Stomach (tissue), 19 donors: ENCODE results near the gene PRR11. TPM values are rescaled to one million over a fixed set of nuclear protein-coding genes. Genes with fewer than 3 reads are reported as not detected.

Experiments
- DNase-seq, 2 donors: peaks; one replicate each; pipeline versions ENCODE4 v3.0.0 to v3.0.0-alpha.2; 2013 to 2019
- H3K27ac ChIP-seq, 5 donors: fragments of 200-600 bp in 4 of 5; sonication (generic) in 4 of 5; one replicate each; pipeline ENCODE4 v1.5.1; 2013 to 2019; ENCODE audit warnings: mild to moderate bottlenecking in 1 of 5, moderate library complexity in 1 of 5
- H3K27me3 ChIP-seq, 3 donors: fragments of 200-600 bp; sonication (generic); one replicate each; pipeline ENCODE4 v1.5.1; 2017 to 2019; ENCODE audit warnings: mixed run types in 1 of 3
- H3K36me3 ChIP-seq, 4 donors: fragments of 200-600 bp; sonication (generic); 1 replicate in 3 of 4; 2 replicates in 1 of 4; pipeline ENCODE4 v1.5.1; 2016 to 2019
- H3K4me1 ChIP-seq, 4 donors: fragments of 200-600 bp; sonication (generic); one replicate each; pipeline ENCODE4 v1.5.1; 2016 to 2019
- H3K4me3 ChIP-seq, 4 donors: fragments of 200-600 bp; sonication (generic) in 3 of 4; one replicate each; pipeline ENCODE4 v1.5.1; 2016 to 2019; ENCODE audit warnings: mild to moderate bottlenecking in 1 of 4
- H3K9me3 ChIP-seq, 4 donors: fragments of 200-600 bp; sonication (generic); one replicate each; pipeline ENCODE4 v1.5.1; 2016 to 2019
- CTCF ChIP-seq, 7 experiments: fragments of 450-650 bp in 4 of 7; fragments of 200-600 bp in 3 of 7; sonication (generic) in 3 of 7; IDR thresholded peaks; one replicate each; pipeline ENCODE4 v1.5.1; 2016 to 2019; ENCODE audit warnings: antibody characterized with exemption in 7 of 7, control low read depth in 2 of 7, mild to moderate bottlenecking in 1 of 7
- EP300 ChIP-seq: sonication (generic); formaldehyde crosslinking; IDR thresholded peaks from one replicate; pipeline ENCODE4 v1.6.1; 2017; ENCODE audit warnings: antibody characterized with exemption
- POLR2A ChIP-seq, 4 donors: fragments of 450-650 bp; IDR thresholded peaks; one replicate each; pipeline ENCODE4 v1.6.1; 2016; ENCODE audit warnings: antibody characterized with exemption in 4 of 4, control low read depth in 2 of 4, mild to moderate bottlenecking in 1 of 4, moderate library complexity in 1 of 4
- POLR2AphosphoS5 ChIP-seq, 3 donors: sonication (generic); formaldehyde crosslinking; IDR thresholded peaks; one replicate each; pipeline ENCODE4 v1.6.1; 2016; ENCODE audit warnings: antibody characterized with exemption in 3 of 3
- WGBS, 5 donors: extraction: QIAGEN DNeasy Blood & Tissue Kit in 3 of 5; methylation state at CpG; one replicate each; pipeline versions ENCODE4 v1.1.5 to v1.1.7; 2013 to 2018; 5-methylcytosine and 5-hydroxymethylcytosine counted together
- intact Hi-C: fragments of 100-400 bp; cut with DNase I; formaldehyde crosslinking; loops from one replicate; pipeline ENCODE4 v1.15.1; 2023; ENCODE audit warnings: low total_unique reads
- long read RNA-seq, 10 donors: transcript quantifications; one replicate each; lab custom pipeline, GENCODE V29; 2026
- polyA plus RNA-seq, 3 donors: library from polyadenylated mRNA; stranded (reverse); fragments of 200-250 nt; gene quantifications; one replicate each; pipeline ENCODE4 v1.2.3, GENCODE V29; 2013
- total RNA-seq, 5 donors: library from RNA; depleted of rRNA; stranded (reverse); fragments of >200 nt; gene quantifications; one replicate each; pipeline versions ENCODE4 v1.1.0 to v1.2.3, GENCODE V29; 2014 to 2016
- donor health status: healthy with polysubstance abuse.
- donor health status: Bipolar disorder and iron deficiency.
- donor health status: healthy.

PRR11 gene
- total RNA-seq (1 to 10 TPM in 3 of 5 donors, under 1 TPM in 1, not detected in 1; 0.45 to 6.4 (median 2.7) TPM), polyA plus RNA-seq (1 to 10 TPM; 1.5 to 1.9 (median 1.6) TPM)
- long read RNA-seq, donor 1, result 0 reads
- long read RNA-seq, donor 2, result 0 reads
- long read RNA-seq, donor 3, result 0 reads
- long read RNA-seq, donor 4, result 0 reads
- long read RNA-seq, donor 5, partial matches to known transcripts, result 0 of 3 reads
- long read RNA-seq, donor 5, other reads (novel, unspliced or antisense), result 0 of 3 reads
- long read RNA-seq, donor 6, result 0 reads
- long read RNA-seq, donor 7, partial matches to known transcripts, result 0 of 2 reads
- long read RNA-seq, donor 7, other reads (novel, unspliced or antisense), result 0 of 2 reads
- long read RNA-seq, donor 8, result 0 reads
- long read RNA-seq, donor 9, partial matches to known transcripts, result 0 of 1 reads
- long read RNA-seq, donor 9, other reads (novel, unspliced or antisense), result 0 of 1 reads
- long read RNA-seq, donor 10, result 0 reads

GRCh38 chr17:59155439-59156177 lies at the start of gene PRR11:
Gene PRR11 (plus strand): TSS chr17:59155746. CDS start chr17:59169753, 14,007 bp downstream.
- intact Hi-C loops, result no loop called here
- TF ChIP-seq POLR2AphosphoS5 (IDR thresholded peaks at IDR 0.05), result peak in 2 of 3 donors; percentile 2 to 17
- no peak for TF ChIP-seq CTCF (IDR thresholded peaks at IDR 0.05)
- H3K9me3 ChIP-seq, result no peaks in the 10 kb centered on the region
- no peaks in the 10 kb centered on the region for H3K36me3 ChIP-seq
- peak in 1 of 2 donors; percentile 96 for DNase-seq
- WGBS, 5 donors, result 0 to 1% (median 1%) methylated on average over 25 of the region's 25 CpGs
- peak within 1 kb of the TSS; percentile 72 to 92 (median 76) for H3K4me3 ChIP-seq
- peak within 1 kb of the TSS; percentile 79 to 90 (median 87) for H3K27ac ChIP-seq
- H3K27me3 ChIP-seq, result no peaks in the 10 kb centered on the region
- peaks cover 0 to 50% (median 27%) of the 10 kb centered on the region in 4 donors for H3K4me1 ChIP-seq

- peak overlapping the region; percentile 92 to 95 (median 94) for H3K27ac ChIP-seq
- WGBS, 5 donors, result 0 to 1% (median 0%) methylated on average over 11 to 18 of the region's 18 CpGs
Measured at GRCh38 chr17:59105852-59106462, 49.6 kb upstream of the PRR11 start.

GRCh38 chr17:59106463-59107305 lies 48.9 kb upstream of the PRR11 start, which contains the start of gene TRIM37:
Gene TRIM37 (minus strand): TSS chr17:59106880. CDS start chr17:59106461, 419 bp downstream.
- TF ChIP-seq POLR2A (IDR thresholded peaks at IDR 0.05) (peak in 2 of 4 donors; percentile 16 to 49), EP300 (no peak), POLR2AphosphoS5 (IDR thresholded peaks at IDR 0.05) (peak; percentile 89 to 96 (median 91)), CTCF (IDR thresholded peaks at IDR 0.05) (peak in 1 of 7 experiments; percentile 15)
- Histone ChIP-seq H3K36me3 (peaks cover 0 to 24% (median 11%) of the 10 kb centered on the region in 4 donors), H3K27me3 (no peaks in the 10 kb centered on the region), H3K9me3 (no peaks in the 10 kb centered on the region), H3K27ac (peak within 1 kb of the TSS; percentile 92 to 95 (median 94)), H3K4me1 (peaks cover 12 to 47% (median 27%) of the 10 kb centered on the region in 4 donors), H3K4me3 (peak within 1 kb of the TSS; percentile 76 to 97 (median 91))
- intact Hi-C loops, result no loop called here
- peak; percentile 98 to 100 for DNase-seq
- WGBS, 5 donors, result 0 to 1% (median 0%) methylated on average over 39 to 89 of the region's 89 CpGs

More at GRCh38 chr17:59105852-59106462, 49.6 kb upstream of the PRR11 start:
- Histone ChIP-seq H3K27me3 (no peaks in the 10 kb centered on the region), H3K9me3 (no peaks in the 10 kb centered on the region), H3K4me1 (peaks cover 12 to 47% (median 27%) of the 10 kb centered on the region in 4 donors), H3K36me3 (peaks cover 0 to 20% (median 5%) of the 10 kb centered on the region in 4 donors), H3K4me3 (peak overlapping the region; percentile 76 to 97 (median 91))
- DNase-seq, result peak; percentile 63 to 74
- intact Hi-C loops, result no loop called here
- TF ChIP-seq POLR2A (IDR thresholded peaks at IDR 0.05) (no peak), CTCF (IDR thresholded peaks at IDR 0.05) (no peak), POLR2AphosphoS5 (IDR thresholded peaks at IDR 0.05) (no peak), EP300 (no peak)
